Adrenal gland (tissue), 12 donors: ENCODE measurements around the gene APLP1. TPM values are rescaled to one million over a fixed set of nuclear protein-coding genes. Genes with fewer than 3 reads are reported as not detected.

Experiments
- DNase-seq, 7 donors: peaks; one replicate each; pipeline ENCODE4 v3.0.0-alpha.2; 2019 to 2020
- H3K27ac ChIP-seq, 5 donors: fragments of 200-600 bp; sonication (generic) in 4 of 5; 1 replicate in 3 of 5; 2 replicates in 2 of 5; pipeline versions ENCODE4 v1.5.1 to v1.8.0; 2016 to 2020; ENCODE audit warnings: mild to moderate bottlenecking in 1 of 5
- H3K27me3 ChIP-seq: fragments of 200-600 bp; 2 replicates; pipeline ENCODE4 v1.8.0; 2021
- H3K36me3 ChIP-seq, 2 donors: fragments of 200-600 bp; replicated peaks in 1 of 2; 1 replicate in 1 of 2; 2 replicates in 1 of 2; pipeline versions ENCODE4 v1.5.1 to v1.8.0; 2018 to 2022
- H3K4me1 ChIP-seq, 2 donors: fragments of 200-600 bp; replicated peaks in 1 of 2; 1 replicate in 1 of 2; 2 replicates in 1 of 2; pipeline versions ENCODE4 v1.5.1 to v1.8.0; 2018 to 2021
- H3K4me3 ChIP-seq, 4 donors: fragments of 200-600 bp; sonication (generic) in 3 of 4; one replicate each; pipeline ENCODE4 v1.5.1; 2016 to 2018
- H3K9me3 ChIP-seq, 3 donors: fragments of 200-600 bp; sonication (generic) in 1 of 3; replicated peaks in 1 of 3; 1 replicate in 2 of 3; 2 replicates in 1 of 3; pipeline versions ENCODE4 v1.5.1 to v1.8.0; 2016 to 2021
- CTCF ChIP-seq, 6 experiments: fragments of 450-650 bp in 4 of 6; fragments of 200-600 bp in 2 of 6; sonication (generic) in 1 of 6; IDR thresholded peaks; 1 replicate in 5 of 6; 2 replicates in 1 of 6; pipeline versions ENCODE4 v1.5.1 to v1.8.0; 2016 to 2021; ENCODE audit warnings: antibody characterized with exemption in 6 of 6, mild to moderate bottlenecking in 2 of 6, moderate library complexity in 1 of 6
- POLR2A ChIP-seq, 2 donors: fragments of 450-650 bp; IDR thresholded peaks; one replicate each; pipeline ENCODE4 v1.6.1; 2017; ENCODE audit warnings: antibody characterized with exemption in 2 of 2, mild to moderate bottlenecking in 2 of 2, moderate library complexity in 1 of 2
- WGBS, 4 donors: extraction: QIAGEN DNeasy Blood & Tissue Kit in 2 of 4; methylation state at CpG; one replicate each; pipeline versions ENCODE4 v1.1.5 to v1.1.7; 2013 to 2017; 5-methylcytosine and 5-hydroxymethylcytosine counted together
- intact Hi-C, 2 donors: fragments of 100-400 bp; cut with DNase I; formaldehyde crosslinking; loops; one replicate each; pipeline versions ENCODE4 v1.14.1 to v1.15.0; 2022 to 2023
- polyA plus RNA-seq, 3 donors: library from polyadenylated mRNA; stranded (reverse); fragments of 200-250 nt in 2 of 3; fragments of 350-450 nt in 1 of 3; fragmentation: Illumina TruSeq in 1 of 3; extraction: RNeasy Lipid Tissue Mini Kit (QIAGEN cat#74804) in 1 of 3; gene quantifications; one replicate each; pipeline ENCODE4 v1.2.3, GENCODE V29; 2013 to 2014
- total RNA-seq, 9 donors: library from RNA; depleted of rRNA in 4 of 9; stranded (reverse); fragments of >200 nt in 4 of 9; fragments of 120-200 nt in 1 of 9; fragmentation: NEBNext Ultra II Directional in 1 of 9; extraction: Animal tissue kit (Norgen Biotek cat#: 25700) in 1 of 9; gene quantifications; one replicate each; pipeline versions ENCODE4 v1.1.0 to v1.2.4, GENCODE V29; 2013 to 2023
- donor health status: healthy with polysubstance abuse.
- donor health status: Bipolar disorder and iron deficiency.
- donor health status: DM: yes; HTN: yes; CAD: no.
- donor health status: DM: no; HTN: no; CAD: no.
- donor health status: DM: no; HTN: no; CAD: no.
- donor health status: DM: yes; HTN: yes; CAD: no.

The APLP1 gene
- total and polyA plus RNA-seq, 12 donors: 1.0 to 278 (median 31.0) TPM

- H3K27me3 ChIP-seq: peaks cover 41% of the 10 kb centered on the region
- TF ChIP-seq POLR2A (IDR thresholded peaks at IDR 0.05): no peak
- TF ChIP-seq CTCF (IDR thresholded peaks at IDR 0.05): no peak
- 74 to 79% (median 76%) methylated on average over 4 of the region's 4 CpGs for WGBS, 4 donors
- no peak for DNase-seq
- H3K27ac ChIP-seq: no peak overlapping the region
- H3K36me3 ChIP-seq: no peaks in the 10 kb centered on the region
- H3K4me3 ChIP-seq: no peak overlapping the region
- no peaks in the 10 kb centered on the region for H3K9me3 ChIP-seq
- peaks cover 0 to 7% of the 10 kb centered on the region in 2 donors for H3K4me1 ChIP-seq
- intact Hi-C loops: no loop called here
Measured at GRCh38 chr19:35842666-35843272, 25.6 kb upstream of the APLP1 start.

DNA sequence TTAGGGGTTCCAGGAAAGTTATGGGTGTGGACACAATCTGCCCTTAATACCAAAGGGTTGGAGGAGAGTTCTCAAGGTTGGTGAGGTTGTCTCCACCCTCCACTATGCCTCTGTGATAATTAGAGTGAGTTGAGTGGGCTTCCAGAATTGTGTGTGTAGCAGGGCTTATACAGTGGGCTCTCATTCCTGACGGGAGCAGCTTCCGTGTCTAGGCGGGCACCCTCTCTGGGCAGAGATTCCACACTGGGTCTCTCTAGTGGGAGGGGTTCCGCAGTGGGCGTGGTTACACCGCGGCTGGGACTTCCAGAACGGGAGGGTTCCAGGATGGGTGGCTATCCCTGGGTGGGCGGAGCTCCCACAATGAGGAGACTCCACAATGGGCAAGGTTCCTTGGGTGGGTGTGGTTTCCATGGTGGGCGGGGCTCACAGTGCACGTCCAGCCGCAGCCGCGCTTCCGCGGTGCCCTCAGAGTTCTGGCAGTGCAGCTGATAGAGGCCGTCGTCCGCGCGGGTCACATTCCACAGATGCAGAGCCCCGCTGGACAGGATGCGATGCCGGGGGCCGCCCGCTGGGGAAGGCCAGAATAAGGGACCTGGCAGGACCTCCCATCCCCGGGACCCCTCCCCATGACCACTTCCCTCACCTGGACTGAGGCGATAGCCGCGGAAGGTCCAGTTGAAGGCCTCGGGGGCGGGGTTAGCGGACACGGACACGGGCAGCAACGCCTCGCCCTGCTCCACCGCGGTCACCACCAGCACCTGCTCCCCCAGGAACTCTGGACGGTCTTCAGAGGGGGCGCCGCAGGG lies 24.5 kb upstream of the APLP1 start:
- peak in 2 of 7 donors; percentile 22 to 32 for DNase-seq
- Histone ChIP-seq H3K36me3 (no peaks in the 10 kb centered on the region), H3K4me1 (peaks cover 0 to 7% of the 10 kb centered on the region in 2 donors), H3K4me3 (no peak overlapping the region), H3K9me3 (no peaks in the 10 kb centered on the region), H3K27me3 (peaks cover 51% of the 10 kb centered on the region), H3K27ac (no peak overlapping the region)
- 6 to 30% (median 10%) methylated on average over 3 to 42 of the region's 42 CpGs for WGBS, 4 donors
- no peak for TF ChIP-seq POLR2A (IDR thresholded peaks at IDR 0.05)
- no peak for TF ChIP-seq CTCF (IDR thresholded peaks at IDR 0.05)
- intact Hi-C loops: no loop called here

DNA sequence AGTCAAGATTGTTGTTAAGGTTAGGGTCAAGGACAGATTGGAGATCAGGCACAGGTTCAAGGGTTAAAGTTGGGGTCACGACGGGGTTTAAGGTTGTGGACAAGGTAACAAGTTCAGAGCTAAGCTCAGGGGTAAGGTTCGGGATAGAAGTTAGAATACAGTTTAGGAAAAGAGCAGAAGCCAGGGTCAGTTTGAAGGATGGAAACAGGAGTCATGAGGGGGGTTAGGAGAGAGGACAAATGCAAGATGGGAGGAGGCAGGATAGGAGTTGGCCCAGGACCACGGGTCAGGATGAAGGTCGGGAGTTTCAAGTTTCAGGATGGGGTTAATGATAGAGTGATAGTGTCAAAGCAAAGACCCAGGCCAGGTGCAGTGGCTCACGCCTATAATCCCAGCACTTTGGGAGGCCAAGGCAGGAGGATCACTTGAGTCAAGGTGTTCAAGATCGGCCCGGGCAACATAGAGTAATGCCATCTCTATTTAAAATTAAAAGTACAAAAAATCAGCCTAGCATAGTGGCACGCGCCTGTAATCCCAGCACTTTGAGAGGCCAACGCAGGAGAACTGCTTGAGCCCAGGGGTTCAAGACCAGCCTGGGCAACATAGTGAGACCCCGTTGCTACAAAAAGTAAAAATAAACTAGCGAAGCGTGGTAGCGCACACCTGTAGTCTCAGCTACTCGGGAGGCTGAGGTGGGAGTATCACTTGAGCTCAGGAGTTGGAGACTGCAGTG lies 23.7 kb upstream of the APLP1 start:
- H3K27me3 ChIP-seq: peaks cover 57% of the 10 kb centered on the region
- WGBS, 4 donors: 56 to 61% (median 58%) methylated on average over 16 of the region's 16 CpGs
- peaks cover 0 to 7% of the 10 kb centered on the region in 2 donors for H3K4me1 ChIP-seq
- DNase-seq: no peak
- no peaks in the 10 kb centered on the region for H3K36me3 ChIP-seq
- peak overlapping the region in 1 of 4 donors; percentile 41 for H3K4me3 ChIP-seq
- intact Hi-C loops: loop anchor here in 1 of 2 donors (5.0 kb wide), 1 partner anchor 47 kb away; no protein-coding TSS in a partner anchor
- TF ChIP-seq POLR2A (IDR thresholded peaks at IDR 0.05): no peak
- no peak for TF ChIP-seq CTCF (IDR thresholded peaks at IDR 0.05)
- no peak overlapping the region for H3K27ac ChIP-seq
- H3K9me3 ChIP-seq: no peaks in the 10 kb centered on the region
